Brain microvascular endothelial cell (primary cell): Measurements from ENCODE around the gene KRT33A.

ENCODE experiments used
- DNase-seq: peaks from one replicate; pipeline ENCODE4 v3.0.0-alpha.2; 2020
- H3K27ac ChIP-seq: fragments of 250-450 bp; sonication (Bioruptor Pico); 2 replicates; pipeline ENCODE4 v1.5.1; 2020; ENCODE audit warnings: mild to moderate bottlenecking, moderate library complexity
- H3K27me3 ChIP-seq: fragments of 250-450 bp; sonication (Bioruptor Pico); replicated peaks from 2 replicates; pipeline ENCODE4 v1.5.1; 2020; ENCODE audit warnings: mild to moderate bottlenecking
- H3K36me3 ChIP-seq: fragments of 250-450 bp; sonication (Bioruptor Pico); replicated peaks from 2 replicates; pipeline ENCODE4 v1.5.1; 2020; ENCODE audit warnings: mild to moderate bottlenecking
- H3K4me3 ChIP-seq: 2 replicates; pipeline ENCODE4 v1.5.1; 2011; ENCODE audit warnings: low read depth, mild to moderate bottlenecking, control low read depth, low read length, moderate library complexity
- CTCF ChIP-seq: IDR thresholded peaks from 2 replicates; pipeline ENCODE4 v1.5.1; 2011; ENCODE audit warnings: low read depth, mild to moderate bottlenecking, moderate library complexity, low read length, control low read depth, inconsistent platforms; ENCODE audit errors: missing control alignments
- in situ Hi-C: cut with HindIII; loops from 2 replicates; pipeline ENCODE4 v1.10.0; 2017; ENCODE audit warnings: low sequenced_read_pairs, low pct_ligation_motif_present

The KRT33A gene

DNA sequence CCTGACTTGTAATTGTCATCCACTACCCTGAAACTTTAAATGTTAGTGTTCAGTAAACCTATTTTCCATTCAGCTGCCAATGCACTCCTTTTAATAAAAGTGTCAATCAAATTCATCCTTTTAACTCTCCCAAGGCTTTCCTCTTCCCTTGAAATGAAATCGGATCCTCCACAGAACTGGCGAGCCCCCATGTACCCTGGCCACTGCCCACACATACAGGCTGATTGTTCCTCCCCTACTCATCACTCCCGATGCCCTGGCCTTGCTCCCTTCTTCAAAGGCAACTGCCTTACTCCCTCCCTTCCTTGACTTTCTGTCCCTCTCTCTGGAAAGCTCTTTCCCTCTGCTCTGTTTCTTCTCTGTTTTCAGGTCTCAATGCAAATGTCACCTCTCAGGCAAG lies 7.6 kb downstream of the KRT33A start:
- H3K27me3 ChIP-seq: no peaks in the 10 kb centered on the region
- no peaks in the 10 kb centered on the region for H3K36me3 ChIP-seq
- DNase-seq: no peak
- TF ChIP-seq CTCF: no peak
- no peak overlapping the region for H3K27ac ChIP-seq
- H3K4me3 ChIP-seq: no peak overlapping the region
- in situ Hi-C loops: no loop called here

GRCh38 chr17:41340934-41341861 lies 9.4 kb downstream of the KRT33A start:
- Histone ChIP-seq H3K4me3 (no peak overlapping the region), H3K27me3 (no peaks in the 10 kb centered on the region), H3K36me3 (no peaks in the 10 kb centered on the region), H3K27ac (no peak overlapping the region)
- no peak for DNase-seq
- in situ Hi-C loops: no loop called here
- no peak for TF ChIP-seq CTCF

- Histone ChIP-seq H3K27me3 (no peaks in the 10 kb centered on the region), H3K36me3 (no peaks in the 10 kb centered on the region), H3K27ac (no peak overlapping the region), H3K4me3 (no peak overlapping the region)
- no peak for TF ChIP-seq CTCF
- in situ Hi-C loops: no loop called here
- no peak for DNase-seq
These were observed 10.1 kb downstream of the KRT33A start for GRCh38 chr17:41340494-41340893.

- no peak for TF ChIP-seq CTCF
- no peaks in the 10 kb centered on the region for H3K36me3 ChIP-seq
- H3K27me3 ChIP-seq: no peaks in the 10 kb centered on the region
- in situ Hi-C loops: no loop called here
- no peak for DNase-seq
- H3K27ac ChIP-seq: no peak overlapping the region
- H3K4me3 ChIP-seq: no peak overlapping the region
These were observed 11.0 kb downstream of the KRT33A start for GRCh38 chr17:41339571-41340172.

GRCh38 chr17:41338961-41339485 lies 11.6 kb downstream of the KRT33A start:
- Histone ChIP-seq H3K36me3 (no peaks in the 10 kb centered on the region), H3K27me3 (no peaks in the 10 kb centered on the region), H3K4me3 (no peak overlapping the region), H3K27ac (no peak overlapping the region)
- no peak for DNase-seq
- in situ Hi-C loops: no loop called here
- no peak for TF ChIP-seq CTCF
